Astrocyte of the cerebellum (primary cell): ENCODE data around the gene ITGA11.

ENCODE experiments used
- DNase-seq: peaks from one replicate; pipeline ENCODE4 v3.0.0-alpha.2; 2011; ENCODE audit warnings: low read depth
- H3K4me3 ChIP-seq: 2 replicates; pipeline ENCODE4 v1.5.1; 2011; ENCODE audit warnings: mild to moderate bottlenecking, low read depth, low read length, moderate library complexity
- in situ Hi-C: cut with HindIII; loops from 2 replicates; pipeline ENCODE4 v1.10.0; 2017; ENCODE audit warnings: low sequenced_read_pairs
- TF ChIP-seq, protein P1 (sequence below): IDR thresholded peaks from 2 replicates; pipeline ENCODE4 v1.5.1; 2012; ENCODE audit warnings: low read length, low read depth, moderate library complexity, mild to moderate bottlenecking; ENCODE audit errors: missing control alignments

ITGA11 gene

DNA sequence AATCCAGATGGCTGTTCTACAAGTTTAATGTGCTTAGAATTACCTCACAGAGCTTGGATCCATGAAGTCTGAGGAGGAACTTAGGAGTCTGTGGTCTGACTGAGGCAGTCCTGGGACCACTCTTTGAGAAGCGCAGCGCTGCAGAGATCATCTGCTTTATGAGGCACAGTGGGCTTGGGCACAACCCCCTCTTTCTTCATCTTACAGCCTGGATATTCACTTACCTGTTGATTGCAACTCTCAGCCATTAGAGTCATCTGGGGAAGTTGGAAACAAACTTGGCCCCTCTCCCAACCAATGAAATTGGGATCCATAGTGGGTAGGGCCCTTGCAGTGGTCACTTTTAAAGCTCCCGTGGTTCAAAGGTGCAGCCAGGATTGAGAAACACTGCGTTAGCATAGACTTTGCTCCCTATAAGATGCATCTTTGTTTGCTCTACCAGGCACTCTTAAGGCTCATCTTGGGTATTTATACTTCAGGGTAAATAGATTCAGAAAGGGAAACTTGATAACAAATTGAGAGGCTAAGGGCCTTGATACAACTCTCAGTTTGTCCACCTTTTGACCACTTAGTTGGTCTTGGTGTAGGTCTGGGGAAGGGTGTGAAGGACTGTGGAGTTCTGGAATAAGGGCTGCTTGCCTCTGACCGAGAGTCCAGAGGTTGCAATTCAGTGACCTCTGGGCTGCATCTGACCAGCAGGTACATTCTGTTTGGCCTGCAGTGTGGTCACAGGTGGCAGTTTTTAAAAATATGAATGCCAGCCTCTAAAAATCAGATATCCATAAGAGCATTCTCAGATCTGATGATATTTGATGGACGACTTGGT, 131.6 kb downstream of the ITGA11 start:
- in situ Hi-C loops = no loop called here
- DNase-seq = no peak
- TF ChIP-seq, protein P1, sequence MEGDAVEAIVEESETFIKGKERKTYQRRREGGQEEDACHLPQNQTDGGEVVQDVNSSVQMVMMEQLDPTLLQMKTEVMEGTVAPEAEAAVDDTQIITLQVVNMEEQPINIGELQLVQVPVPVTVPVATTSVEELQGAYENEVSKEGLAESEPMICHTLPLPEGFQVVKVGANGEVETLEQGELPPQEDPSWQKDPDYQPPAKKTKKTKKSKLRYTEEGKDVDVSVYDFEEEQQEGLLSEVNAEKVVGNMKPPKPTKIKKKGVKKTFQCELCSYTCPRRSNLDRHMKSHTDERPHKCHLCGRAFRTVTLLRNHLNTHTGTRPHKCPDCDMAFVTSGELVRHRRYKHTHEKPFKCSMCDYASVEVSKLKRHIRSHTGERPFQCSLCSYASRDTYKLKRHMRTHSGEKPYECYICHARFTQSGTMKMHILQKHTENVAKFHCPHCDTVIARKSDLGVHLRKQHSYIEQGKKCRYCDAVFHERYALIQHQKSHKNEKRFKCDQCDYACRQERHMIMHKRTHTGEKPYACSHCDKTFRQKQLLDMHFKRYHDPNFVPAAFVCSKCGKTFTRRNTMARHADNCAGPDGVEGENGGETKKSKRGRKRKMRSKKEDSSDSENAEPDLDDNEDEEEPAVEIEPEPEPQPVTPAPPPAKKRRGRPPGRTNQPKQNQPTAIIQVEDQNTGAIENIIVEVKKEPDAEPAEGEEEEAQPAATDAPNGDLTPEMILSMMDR = no peak
- H3K4me3 ChIP-seq = no peak overlapping the region

DNA sequence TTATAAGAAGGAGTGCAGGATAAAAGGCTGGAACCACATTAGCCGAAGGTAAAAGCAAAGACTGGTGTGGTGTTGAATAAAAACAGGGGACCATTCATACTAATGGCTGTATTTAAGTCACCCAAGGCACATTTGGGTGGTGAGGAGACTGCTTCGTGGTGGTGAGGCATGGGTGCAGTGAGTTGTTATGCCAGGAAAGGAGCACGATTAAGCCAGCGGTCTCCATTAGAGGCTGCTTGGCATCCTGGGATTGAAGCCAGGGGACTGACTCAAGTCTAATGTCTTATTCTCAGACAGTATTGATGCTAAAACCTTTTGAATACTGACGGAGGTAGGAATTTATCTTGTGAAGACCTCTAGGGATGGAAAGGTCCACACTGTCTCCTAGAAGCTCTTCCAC, 132.5 kb downstream of the ITGA11 start:
- no peak for DNase-seq
- no peak overlapping the region for H3K4me3 ChIP-seq
- in situ Hi-C loops = no loop called here
- TF ChIP-seq, protein P1 = no peak

DNA sequence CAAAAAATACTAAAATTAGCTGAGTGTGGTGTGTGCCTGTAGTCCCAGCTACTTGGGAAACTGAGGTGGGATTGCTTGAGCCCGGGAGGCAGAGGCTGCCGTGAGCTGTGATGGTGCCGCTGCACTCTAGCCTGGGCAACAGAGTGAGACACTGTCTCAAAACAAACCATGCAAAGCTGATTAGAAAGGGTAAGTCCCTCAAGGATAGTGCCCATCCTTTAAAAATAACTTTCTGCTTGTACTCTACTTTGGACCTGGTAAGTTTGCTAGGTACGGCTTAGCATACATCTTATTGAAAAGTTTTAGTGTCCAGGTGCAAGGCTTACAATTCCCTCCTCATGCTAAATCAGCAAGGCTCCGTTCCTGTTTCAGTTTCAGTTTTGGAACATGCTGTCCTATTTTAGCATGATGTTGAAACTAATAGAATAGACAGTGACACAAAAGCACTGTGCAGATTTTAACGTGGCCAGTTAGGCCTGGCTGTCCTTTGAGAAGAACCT, 133.0 kb downstream of the ITGA11 start:
- no peak overlapping the region for H3K4me3 ChIP-seq
- TF ChIP-seq, protein P1 = no peak
- in situ Hi-C loops = no loop called here
- no peak for DNase-seq

DNA sequence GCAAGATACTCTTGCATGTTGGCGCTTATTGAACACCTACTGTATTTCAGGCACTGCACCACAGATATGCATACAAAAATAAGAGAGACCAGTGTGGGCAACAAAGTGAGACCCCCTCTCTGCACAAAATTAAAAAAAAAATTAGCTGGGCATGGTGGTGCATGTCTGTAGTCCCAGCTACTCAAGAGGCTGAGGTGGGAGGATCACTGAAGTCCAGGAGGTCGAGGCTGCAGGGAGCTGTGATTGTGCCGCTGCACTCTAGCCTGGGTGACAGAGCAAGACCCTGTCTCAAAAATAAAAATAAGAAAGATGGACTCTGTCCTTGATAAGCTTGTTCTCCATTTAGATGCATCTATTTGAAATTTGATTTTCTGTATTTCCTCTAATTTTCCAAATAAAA, 133.6 kb downstream of the ITGA11 start:
- H3K4me3 ChIP-seq = no peak overlapping the region
- TF ChIP-seq, protein P1 = no peak
- in situ Hi-C loops = no loop called here
- no peak for DNase-seq

DNA sequence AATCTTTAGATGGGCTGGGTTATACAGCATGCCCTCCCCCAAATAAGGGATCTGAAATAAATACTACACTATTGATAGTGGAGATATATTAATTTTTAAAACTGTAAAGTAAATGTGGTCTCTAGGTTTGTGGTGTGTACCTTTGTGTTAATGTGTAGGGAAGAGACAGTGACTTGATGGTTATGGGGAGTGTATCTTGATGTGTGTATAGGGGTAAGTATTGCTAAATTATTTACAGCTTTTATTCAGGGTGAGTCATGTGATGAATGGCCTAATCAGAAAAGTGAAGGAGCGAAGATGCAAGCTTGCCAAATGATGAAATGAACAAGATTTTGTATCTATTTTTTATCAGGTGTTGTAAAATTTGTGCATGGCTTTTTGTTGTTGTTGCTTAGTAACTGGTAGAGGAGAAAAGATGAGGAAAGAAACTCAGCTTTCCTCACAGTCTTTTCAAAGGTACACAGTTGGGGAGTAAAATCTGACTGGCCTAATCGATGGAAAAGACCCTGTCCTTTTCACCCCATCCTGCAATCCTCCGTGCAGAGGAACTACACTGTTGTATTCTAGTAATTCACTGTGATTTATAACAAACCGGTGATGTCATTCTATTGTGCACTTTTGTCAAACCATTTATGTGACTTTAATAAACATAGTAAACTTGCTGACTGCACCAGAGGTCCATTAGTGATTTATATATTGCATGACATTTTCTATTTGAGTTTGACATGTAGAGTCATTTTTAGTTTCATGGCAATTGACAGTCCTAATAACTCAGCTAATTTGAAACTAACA, 136.8 kb downstream of the ITGA11 start:
- in situ Hi-C loops = no loop called here
- TF ChIP-seq, protein P1 = no peak
- DNase-seq = no peak
- H3K4me3 ChIP-seq = no peak overlapping the region

DNA sequence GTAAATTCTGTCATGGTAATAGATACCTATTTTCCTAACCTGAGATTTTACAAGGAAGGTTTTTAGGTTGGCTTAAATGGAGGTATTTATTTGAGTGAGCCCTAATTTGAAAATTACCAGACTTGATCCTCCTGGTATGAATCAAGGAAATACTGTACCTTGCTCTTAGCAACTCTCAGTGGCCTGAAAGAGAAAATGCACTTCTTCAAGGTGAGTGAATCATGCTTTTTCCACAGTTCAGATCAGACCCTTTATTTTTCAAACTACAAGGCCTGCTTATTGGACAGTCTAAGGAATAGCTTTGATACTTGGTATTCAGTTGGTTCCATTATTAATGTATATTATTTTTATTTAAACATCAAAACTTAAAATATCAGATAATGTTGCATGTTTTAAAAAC, 139.0 kb downstream of the ITGA11 start:
- no peak overlapping the region for H3K4me3 ChIP-seq
- in situ Hi-C loops = no loop called here
- DNase-seq = no peak
- TF ChIP-seq, protein P1 = no peak
